ENCODE data around the gene LRRC28. TPM values are rescaled to one million over a fixed set of nuclear protein-coding genes. Genes with fewer than 3 reads are reported as not detected.

Gene LRRC28
- total and polyA plus RNA-seq, 2 of the 4 experiments (the other 2 are of a cell fraction) = 12.7 to 21.1 TPM

DNA sequence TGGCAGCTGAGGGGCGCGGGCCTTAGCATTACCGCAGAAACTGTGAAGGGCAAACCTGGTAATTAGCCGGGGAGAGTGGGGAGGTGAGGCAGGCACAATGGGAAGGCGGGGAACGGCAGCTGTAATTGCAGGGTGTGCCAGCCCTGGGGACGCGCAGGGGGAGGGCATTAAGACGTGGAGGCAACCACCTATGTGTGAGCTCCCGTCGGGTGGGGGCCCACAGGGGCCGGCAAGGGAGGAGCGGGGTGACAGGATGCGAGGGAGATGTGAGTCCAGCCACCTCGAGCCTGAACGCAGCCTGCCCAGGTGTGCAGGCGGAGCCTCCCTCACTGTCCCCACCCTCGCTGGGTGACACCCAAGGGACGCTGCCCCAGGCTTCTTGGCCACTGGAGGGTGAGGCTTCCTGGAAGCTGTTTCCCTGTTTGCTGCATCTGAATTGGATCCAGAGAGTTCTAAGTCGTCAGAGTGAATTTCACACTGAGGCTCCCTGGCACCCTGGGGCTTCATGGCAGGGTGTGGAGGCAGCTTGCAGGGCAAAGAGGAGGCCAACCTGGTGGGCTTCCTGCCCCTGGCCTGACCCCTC is 183.9 kb downstream of the LRRC28 start:
- H2AK5ac ChIP-seq (ENCODE audit: low read depth, low read length) = 0 out of 2 replicates have a peak overlapping the region, but pooled peaks have one; percentile 38

More for the DNA sequence above, 183.9 kb downstream of the LRRC28 start:
- Histone ChIP-seq H3K56ac (ENCODE audit: extremely low read depth, insufficient read depth, low read length) (no peak overlapping the region), H3K4me3 (ENCODE audit: insufficient read depth, low read depth, low read length) (no peak overlapping the region), H3K79me1 (ENCODE audit: low read depth in 1 of 2, low read length in 2 of 2) (no peaks in the 10 kb centered on the region), H3K9me1 (ENCODE audit: insufficient read depth, low read length) (0 out of 2 replicates have a peak, but pooled peaks cover under 1% of the 10 kb centered on the region), H3K14ac (replicated peaks; ENCODE audit: low read depth, low read length) (no peak overlapping the region), H2BK120ac (ENCODE audit: low read depth, low read length) (no peak overlapping the region), H4K91ac (ENCODE audit: insufficient read depth, low read depth, low read length) (no peak overlapping the region), H3K9ac (ENCODE audit: low read depth, low read length) (no peak overlapping the region), H3K4ac (ENCODE audit: low read depth, low read length) (no peak overlapping the region; the same call in 1 of the 2 replicates), H4K20me1 (ENCODE audit: insufficient read depth, low read length) (no peaks in the 10 kb centered on the region), H4K8ac (ENCODE audit: low read depth in 2 of 2, low read length in 2 of 2) (no peak overlapping the region), H3K4me2 (ENCODE audit: low read depth, low read length) (no peak overlapping the region), H3K27ac (ENCODE audit: insufficient read depth, low read length) (no peak overlapping the region), H3K23ac (ENCODE audit: low read depth, low read length) (no peak overlapping the region), H2BK5ac (ENCODE audit: low read depth, low read length, poor library complexity, severe bottlenecking) (no peak overlapping the region), H3K9me3 (ENCODE audit: control insufficient read depth, insufficient read depth, low read length) (no peaks in the 10 kb centered on the region), H2AK9ac (replicated peaks; ENCODE audit: low read depth, low read length, poor library complexity) (peak overlapping the region; percentile 19), H4K5ac (ENCODE audit: low read depth, low read length) (no peak overlapping the region), H2BK15ac (ENCODE audit: low read depth, low read length) (no peak overlapping the region), H3K27me3 (ENCODE audit: control insufficient read depth, insufficient read depth, low read length) (0 out of 2 replicates have a peak, but pooled peaks cover 2% of the 10 kb centered on the region), H3K18ac (ENCODE audit: low read depth, low read length) (no peak overlapping the region), H2BK20ac (ENCODE audit: low read depth, low read length) (no peak overlapping the region), H2AFZ (replicated peaks; ENCODE audit: low read length, poor library complexity) (no peak overlapping the region), H3K4me1 (ENCODE audit: control insufficient read depth, insufficient read depth, low read length) (peaks cover 4% of the 10 kb centered on the region; the same call in 1 of the 2 replicates), H3K36me3 (ENCODE audit: control insufficient read depth, insufficient read depth, low read length) (no peaks in the 10 kb centered on the region)
- TF ChIP-seq, protein P1, sequence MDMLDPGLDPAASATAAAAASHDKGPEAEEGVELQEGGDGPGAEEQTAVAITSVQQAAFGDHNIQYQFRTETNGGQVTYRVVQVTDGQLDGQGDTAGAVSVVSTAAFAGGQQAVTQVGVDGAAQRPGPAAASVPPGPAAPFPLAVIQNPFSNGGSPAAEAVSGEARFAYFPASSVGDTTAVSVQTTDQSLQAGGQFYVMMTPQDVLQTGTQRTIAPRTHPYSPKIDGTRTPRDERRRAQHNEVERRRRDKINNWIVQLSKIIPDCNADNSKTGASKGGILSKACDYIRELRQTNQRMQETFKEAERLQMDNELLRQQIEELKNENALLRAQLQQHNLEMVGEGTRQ (IDR thresholded peaks at IDR 0.05; ENCODE audit: low read depth, low read length) = no peak
- TF ChIP-seq MAZ (IDR thresholded peaks at IDR 0.05; ENCODE audit: borderline replicate concordance, low read depth, low read length) (no peak), MXI1 (IDR thresholded peaks at IDR 0.05; ENCODE audit: borderline replicate concordance, low read depth, low read length) (no peak), NFE2L2 (IDR thresholded peaks at IDR 0.05; ENCODE audit: low read depth, low read length) (no peak), SMC3 (IDR thresholded peaks at IDR 0.05; ENCODE audit: low read depth, low read length) (no peak), RCOR1 (IDR thresholded peaks at IDR 0.05; ENCODE audit: insufficient replicate concordance, low read length) (no peak), RFX5 (IDR thresholded peaks at IDR 0.05; ENCODE audit: low read depth, low read length) (no peak), MAFK (IDR thresholded peaks at IDR 0.05; ENCODE audit: low read depth, low read length) (no peak), POLR2A (IDR thresholded peaks at IDR 0.05; ENCODE audit: low read depth, low read length) (no peak), RAD21 (IDR thresholded peaks at IDR 0.05; ENCODE audit: low read length) (no peak), CEBPB (IDR thresholded peaks at IDR 0.05; ENCODE audit: low read depth, low read length) (no peak), FOS (IDR thresholded peaks at IDR 0.05; ENCODE audit: low read depth, low read length) (no peak)
- TF ChIP-seq, protein P2, sequence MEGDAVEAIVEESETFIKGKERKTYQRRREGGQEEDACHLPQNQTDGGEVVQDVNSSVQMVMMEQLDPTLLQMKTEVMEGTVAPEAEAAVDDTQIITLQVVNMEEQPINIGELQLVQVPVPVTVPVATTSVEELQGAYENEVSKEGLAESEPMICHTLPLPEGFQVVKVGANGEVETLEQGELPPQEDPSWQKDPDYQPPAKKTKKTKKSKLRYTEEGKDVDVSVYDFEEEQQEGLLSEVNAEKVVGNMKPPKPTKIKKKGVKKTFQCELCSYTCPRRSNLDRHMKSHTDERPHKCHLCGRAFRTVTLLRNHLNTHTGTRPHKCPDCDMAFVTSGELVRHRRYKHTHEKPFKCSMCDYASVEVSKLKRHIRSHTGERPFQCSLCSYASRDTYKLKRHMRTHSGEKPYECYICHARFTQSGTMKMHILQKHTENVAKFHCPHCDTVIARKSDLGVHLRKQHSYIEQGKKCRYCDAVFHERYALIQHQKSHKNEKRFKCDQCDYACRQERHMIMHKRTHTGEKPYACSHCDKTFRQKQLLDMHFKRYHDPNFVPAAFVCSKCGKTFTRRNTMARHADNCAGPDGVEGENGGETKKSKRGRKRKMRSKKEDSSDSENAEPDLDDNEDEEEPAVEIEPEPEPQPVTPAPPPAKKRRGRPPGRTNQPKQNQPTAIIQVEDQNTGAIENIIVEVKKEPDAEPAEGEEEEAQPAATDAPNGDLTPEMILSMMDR (conservative IDR thresholded peaks at IDR 0.05; ENCODE audit: low read depth, low read length) = no peak
- no TSS peak for BruUV-seq (replicated peaks)
- in situ Hi-C loops (cut with MboI; ENCODE audit: low sequenced_read_pairs) = no loop called here
- ATAC-seq (ENCODE audit: low read depth) = no peak
- POLR2A ChIA-PET (ENCODE audit: unreplicated experiment) = no interaction called here
- dilution Hi-C loops (cut with HindIII; ENCODE audit: low sequenced_read_pairs, unreplicated experiment) = no loop called here
- no peak for DNase-seq
- CTCF ChIA-PET = no interaction called here
- 89% methylated on average over 8 of the region's 20 CpGs; no CpG with 5 or more reads in 1 of the 2 experiments for WGBS, 2 experiments (ENCODE audit: extremely low coverage in 2 of 2, insufficient read length in 1 of 2)
- intact Hi-C loops (cut with micrococcal nuclease) = no loop called here
